Dermis microvascular lymphatic vessel endothelial cell (primary cell): ENCODE measurements around the gene ABCB8. TPM values are rescaled to one million over a fixed set of nuclear protein-coding genes. Genes with fewer than 3 reads are reported as not detected.

Source experiments
- DNase-seq, 2 donors: peaks; one replicate each; pipeline versions ENCODE4 v3.0.0 to v3.0.0-alpha.2; 2010; ENCODE audit warnings: low read depth in 2 of 2
- total RNA-seq: library from RNA; depleted of rRNA; stranded (reverse); fragments of >200 nt; gene quantifications from 2 replicates; pipeline ENCODE4 v1.2.1, GENCODE V29; 2014

The ABCB8 gene
- total RNA-seq: 13.9 and 14.0 TPM in 2 replicates

GRCh38 chr7:151028131-151028947, at the start of gene ABCB8:
Gene ABCB8 (plus strand): TSS chr7:151028450. CDS start chr7:151028516, 66 bp downstream.
- DNase-seq: peak; percentile 98 to 99

GRCh38 chr7:150979713-150980390, 48.4 kb upstream of the ABCB8 start:
- no peak for DNase-seq

DNA sequence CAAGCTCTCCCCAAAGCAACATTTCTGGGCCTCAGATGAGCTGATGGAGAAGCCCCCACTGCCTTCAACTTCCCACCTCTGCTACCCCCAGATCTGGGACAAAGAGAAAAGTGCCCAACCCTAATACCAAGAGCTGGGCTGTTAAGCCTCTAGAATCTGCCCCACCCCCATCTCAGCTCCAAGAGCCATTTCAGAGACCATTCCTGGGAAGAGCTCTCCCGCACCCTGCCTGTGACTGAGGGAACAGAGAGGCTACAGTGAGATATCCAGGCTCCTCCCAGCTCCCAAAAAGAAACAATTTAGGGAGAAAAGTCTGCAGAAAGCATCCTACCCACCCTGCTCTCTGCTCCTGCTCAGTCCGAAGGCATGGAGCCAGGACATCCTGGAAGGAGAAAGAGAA, 47.6 kb upstream of the ABCB8 start:
- DNase-seq: no peak

DNA sequence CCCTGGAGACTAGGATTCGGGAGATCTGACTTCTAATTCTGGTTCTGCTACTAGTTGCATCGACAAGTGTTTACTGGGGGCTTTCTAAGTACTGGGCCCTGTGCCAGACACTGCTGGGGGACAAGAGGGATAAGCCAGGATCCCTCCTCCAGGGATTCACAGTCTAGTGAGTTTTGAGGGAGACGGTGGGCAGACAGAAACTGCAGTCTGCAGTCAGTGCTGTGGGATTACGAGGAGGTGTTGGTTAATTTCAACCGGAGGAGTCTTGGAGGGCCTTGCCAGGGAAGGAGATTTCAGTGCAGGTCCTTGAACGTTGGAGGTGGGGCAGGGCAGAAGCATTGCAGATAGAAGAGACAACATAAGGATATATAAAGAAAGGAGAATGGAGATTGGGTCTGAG, 46.6 kb upstream of the ABCB8 start:
- DNase-seq: no peak

GRCh38 chr7:150982351-150982750, 45.9 kb upstream of the ABCB8 start:
- no peak for DNase-seq

GRCh38 chr7:150983893-150984368, 44.3 kb upstream of the ABCB8 start:
- peak in 1 of 2 donors; percentile 54 for DNase-seq

DNA sequence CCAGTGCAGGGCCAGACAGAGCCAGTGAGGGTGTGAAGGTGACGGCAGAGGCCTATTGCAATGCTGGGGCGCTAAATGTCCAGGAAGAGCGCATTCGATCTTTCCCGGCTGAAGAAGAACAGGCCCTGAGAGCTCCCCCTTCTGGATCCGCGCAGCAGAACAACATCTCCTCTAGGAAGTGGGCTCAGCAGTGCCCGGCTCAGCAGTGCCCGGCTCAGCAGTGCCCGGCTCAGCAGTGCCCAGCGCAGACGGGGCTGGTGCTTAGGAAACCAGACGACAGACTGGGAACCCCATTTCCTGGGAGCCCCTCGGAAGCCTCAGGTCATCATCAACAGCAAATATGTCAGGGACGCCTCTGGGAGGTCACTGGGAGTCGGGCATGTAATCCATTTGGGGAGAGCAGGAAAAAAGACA, 42.1 kb upstream of the ABCB8 start:
- peak in 1 of 2 donors; percentile 66 for DNase-seq

- DNase-seq: no peak
Measured at GRCh38 chr7:150986556-150986955, 41.7 kb upstream of the ABCB8 start.

DNA sequence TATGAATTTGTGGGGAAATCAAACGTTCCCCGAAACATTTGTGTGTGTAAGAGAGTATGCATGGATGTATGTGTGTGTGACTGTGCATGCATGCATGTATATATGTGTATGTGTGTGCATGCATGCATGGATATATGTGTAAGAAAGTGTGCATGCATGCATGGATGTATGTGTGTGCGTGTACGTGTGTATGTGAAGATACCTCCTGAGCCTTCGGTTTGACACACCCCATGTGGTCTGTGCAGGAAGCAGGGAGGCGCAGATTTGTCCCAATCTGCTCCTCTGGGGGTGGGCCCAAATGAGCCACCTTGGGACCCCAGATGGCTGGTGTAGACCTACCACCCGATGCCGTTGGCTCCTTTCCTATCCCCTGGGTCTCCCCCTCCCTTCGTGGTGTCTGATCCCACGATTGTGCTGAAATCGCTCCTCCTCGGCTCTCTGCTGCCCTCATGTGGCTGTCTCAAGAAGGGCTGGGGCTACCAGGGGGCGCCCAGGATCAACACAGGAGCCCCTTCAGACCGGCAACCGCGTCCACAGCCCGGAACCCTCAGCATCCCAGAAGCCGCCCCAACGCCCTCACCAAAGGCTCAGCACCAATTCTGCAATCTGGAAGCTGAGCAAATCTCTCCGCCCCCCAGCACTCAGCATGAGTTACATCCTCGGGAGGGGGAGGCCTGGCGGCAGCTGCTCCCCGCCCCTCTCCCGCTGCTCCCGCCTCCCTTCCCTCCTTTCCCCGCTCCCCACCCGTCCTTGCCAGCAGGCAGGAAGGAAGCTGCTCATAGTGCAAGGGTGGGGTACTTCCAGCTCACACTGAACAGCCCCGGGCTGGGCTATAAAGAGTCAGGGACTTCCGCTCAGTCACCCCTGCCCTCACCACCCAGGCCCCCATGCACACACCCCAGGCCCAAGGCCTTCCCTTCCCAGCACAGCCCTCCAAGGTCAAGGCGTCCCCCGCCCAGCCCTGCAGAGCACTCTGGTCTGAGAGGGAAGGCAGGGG, 39.7 kb upstream of the ABCB8 start:
- peak; percentile 61 to 83 for DNase-seq

DNA sequence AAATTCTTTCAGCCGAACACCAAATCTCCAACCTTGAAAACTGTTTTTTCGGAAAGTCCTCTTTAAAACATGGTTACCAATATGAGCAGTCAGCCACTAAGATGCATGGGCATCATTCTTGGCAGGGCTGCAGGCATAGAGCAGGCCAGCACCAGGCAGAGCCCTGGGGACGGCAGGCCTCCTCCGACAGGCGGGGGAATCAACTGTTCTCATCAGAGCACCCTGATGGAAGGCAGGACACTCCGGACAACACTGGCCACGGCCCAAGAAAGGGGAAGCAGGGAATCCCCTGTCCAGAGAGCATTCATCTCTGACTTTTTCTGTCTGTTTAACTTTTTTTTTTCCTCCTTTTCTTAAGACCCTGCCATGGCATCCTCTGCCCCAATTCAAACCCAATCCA, 38.8 kb upstream of the ABCB8 start:
- no peak for DNase-seq

DNA sequence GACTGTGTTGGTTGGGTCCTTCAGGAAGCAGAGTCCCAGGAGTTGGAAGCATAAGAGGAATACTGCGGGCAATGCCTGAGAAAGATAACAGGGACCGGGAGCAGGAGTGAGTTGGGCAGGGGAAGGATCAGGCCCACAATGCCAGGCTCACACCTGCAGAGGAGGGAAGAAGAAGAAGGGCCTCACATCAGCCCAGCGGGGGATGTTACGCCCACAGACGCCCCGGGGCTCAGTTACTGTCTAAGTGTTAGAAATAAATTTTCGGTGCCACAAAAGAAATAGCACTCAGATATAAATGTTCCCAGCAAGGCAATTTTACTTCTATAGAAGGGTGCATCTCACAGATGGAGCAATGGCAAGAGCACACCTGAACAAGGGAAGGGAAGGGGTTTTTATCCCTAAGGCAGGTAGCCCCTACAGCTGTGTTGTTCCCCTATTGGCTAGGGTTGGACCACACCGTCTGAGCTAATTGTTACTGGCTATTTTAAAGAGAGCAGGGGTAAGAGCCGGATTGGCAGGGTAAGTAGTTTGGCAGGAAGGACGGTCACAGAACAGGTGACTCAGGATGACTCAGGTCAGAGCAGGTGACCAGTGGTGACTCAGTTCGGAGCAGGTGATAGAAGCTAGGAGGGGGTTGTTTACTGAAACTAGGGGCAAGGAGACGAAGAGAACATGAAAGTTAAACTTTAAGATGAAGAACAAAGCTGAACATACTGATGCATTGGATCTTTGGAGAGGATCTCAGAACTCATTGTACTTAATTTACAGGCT, 37.6 kb upstream of the ABCB8 start, which contains the start of gene NOS3:
NOS3 (plus strand) TSS at position 602 of the 771 bp plus-strand sequence. CDS start 2,787 bp downstream, outside the sequence.
- no peak for DNase-seq

DNA sequence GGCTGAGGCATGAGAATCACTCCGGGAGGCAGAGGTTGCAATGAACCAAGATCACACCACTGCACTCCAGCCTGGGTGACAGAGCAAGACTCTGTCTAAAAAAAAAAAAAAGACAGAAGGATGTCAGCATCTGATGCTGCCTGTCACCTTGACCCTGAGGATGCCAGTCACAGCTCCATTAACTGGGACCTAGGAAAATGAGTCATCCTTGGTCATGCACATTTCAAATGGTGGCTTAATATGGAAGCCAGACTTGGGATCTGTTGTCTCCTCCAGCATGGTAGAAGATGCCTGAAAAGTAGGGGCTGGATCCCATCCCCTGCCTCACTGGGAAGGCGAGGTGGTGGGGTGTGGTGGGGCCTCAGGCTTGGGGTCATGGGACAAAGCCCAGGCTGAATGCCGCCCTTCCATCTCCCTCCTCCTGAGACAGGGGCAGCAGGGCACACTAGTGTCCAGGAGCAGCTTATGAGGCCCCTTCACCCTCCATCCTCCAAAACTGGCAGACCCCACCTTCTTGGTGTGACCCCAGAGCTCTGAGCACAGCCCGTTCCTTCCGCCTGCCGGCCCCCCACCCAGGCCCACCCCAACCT, 36.1 kb upstream of the ABCB8 start:
- DNase-seq: no peak

GRCh38 chr7:150992833-150993302, 35.4 kb upstream of the ABCB8 start:
- peak; percentile 76 to 83 for DNase-seq

- peak in 1 of 2 donors; percentile 83 for DNase-seq
Measured at GRCh38 chr7:150993511-150993910, 34.7 kb upstream of the ABCB8 start.

- peak in 1 of 2 donors; percentile 92 for DNase-seq
Measured at GRCh38 chr7:150994141-150994837, 34.0 kb upstream of the ABCB8 start.

- DNase-seq: no peak
Measured at GRCh38 chr7:150994838-150995510, 33.3 kb upstream of the ABCB8 start.

- no peak for DNase-seq
Measured at GRCh38 chr7:150996376-150997074, 31.7 kb upstream of the ABCB8 start.

- DNase-seq: no peak
Measured at GRCh38 chr7:150997075-150997511, 31.2 kb upstream of the ABCB8 start.
